Endothelial cell of umbilical vein (primary cell): ENCODE data around the gene SYT8.

Experiments
- POLR2A ChIP-seq: IDR thresholded peaks from 2 replicates; pipeline ENCODE4 v1.6.1; 2012; ENCODE audit warnings: low read depth, mild to moderate bottlenecking, control low read depth, low read length
- TF ChIP-seq, protein P1 (sequence below): IDR thresholded peaks from 2 replicates; pipeline ENCODE4 v1.6.1; 2011; ENCODE audit not compliant: insufficient read depth, insufficient read length

DNA sequence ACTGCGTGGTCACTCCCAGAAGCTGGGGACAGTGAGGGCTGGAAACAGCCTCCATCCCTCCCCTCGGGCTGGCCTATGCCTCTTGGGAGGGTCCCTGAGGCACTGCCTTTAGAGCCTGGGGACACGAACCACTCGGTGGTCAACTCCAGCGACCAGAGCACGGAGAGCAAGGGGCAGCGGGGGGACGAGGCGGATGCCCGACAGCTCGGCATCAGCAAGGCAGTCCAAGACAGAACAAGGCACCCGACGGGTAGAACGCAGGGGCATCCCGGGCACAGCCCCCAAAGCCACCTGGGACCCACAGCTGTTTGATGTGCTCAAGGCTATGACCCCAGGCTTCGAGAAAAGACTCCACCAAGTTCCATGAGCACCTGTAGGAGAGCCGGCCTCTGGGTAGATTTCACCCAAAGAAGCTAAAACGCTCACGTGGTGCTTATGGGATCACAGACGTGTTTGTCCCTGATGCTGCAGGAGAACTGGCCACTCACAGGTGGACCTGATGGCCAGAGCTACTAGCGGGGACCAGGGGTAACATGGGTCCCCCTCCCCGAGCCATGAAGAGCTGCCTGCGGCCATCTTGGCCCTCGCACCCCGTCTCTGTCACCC lies 17.6 kb downstream of the SYT8 start:
- TF ChIP-seq POLR2A, result no peak
- TF ChIP-seq, protein P1, sequence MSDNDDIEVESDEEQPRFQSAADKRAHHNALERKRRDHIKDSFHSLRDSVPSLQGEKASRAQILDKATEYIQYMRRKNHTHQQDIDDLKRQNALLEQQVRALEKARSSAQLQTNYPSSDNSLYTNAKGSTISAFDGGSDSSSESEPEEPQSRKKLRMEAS, result no peak
